Tibial nerve (tissue), 3 donors: ENCODE measurements around the gene PTCH1.

ENCODE experiments used
- CTCF ChIP-seq, 5 experiments: fragments of 200-600 bp in 3 of 5; fragments of 450-650 bp in 2 of 5; sonication (generic) in 3 of 5; IDR thresholded peaks; one replicate each; pipeline ENCODE4 v1.5.1; 2016 to 2019; ENCODE audit warnings: antibody characterized with exemption in 5 of 5, mild to moderate bottlenecking in 3 of 5, moderate library complexity in 2 of 5
- POLR2A ChIP-seq, 2 donors: fragments of 450-650 bp; IDR thresholded peaks; one replicate each; pipeline ENCODE4 v1.6.1; 2017; ENCODE audit warnings: antibody characterized with exemption in 2 of 2, mild to moderate bottlenecking in 2 of 2, moderate library complexity in 2 of 2

- TF ChIP-seq POLR2A (IDR thresholded peaks at IDR 0.05) (no peak), CTCF (IDR thresholded peaks at IDR 0.05) (no peak)
These were observed 19.0 kb downstream of the PTCH1 start for GRCh38 chr9:95497772-95498171.
